WTC11 (cell line): Measurements from ENCODE around the gene LIN7B. TPM values are rescaled to one million over a fixed set of nuclear protein-coding genes. Genes with fewer than 3 reads are reported as not detected.

Experiments used
- ATAC-seq: fragments of 200-7000 bp; cut with Tn5 transposase; 2 replicates; pipeline ENCODE4 v1.10.0; 2021; ENCODE audit warnings: mild to moderate bottlenecking, moderate library complexity
- CTCF ChIA-PET: fragments of 300-600 bp; sonication (Branson Sonifier 250); formaldehyde crosslinking; loops from one replicate; lab custom pipeline; 2021; ENCODE audit warnings: antibody characterized with exemption; lab: Charles Lee
- POLR2A ChIA-PET: fragments of 350-600 bp; sonication (Branson Sonifier 250); formaldehyde crosslinking; loops from one replicate; lab custom pipeline; 2021; ENCODE audit warnings: antibody characterized with exemption; lab: Charles Lee
- DNase-seq: peaks from one replicate; pipeline ENCODE4 v3.0.0; 2021; ENCODE audit warnings: low spot score
- H3K27ac Mint-ChIP-seq: 2 replicates; pipeline ENCODE4 v1.8.0; 2021; ENCODE audit warnings: mixed read lengths
- H3K27me3 Mint-ChIP-seq: 2 replicates; pipeline ENCODE4 v1.8.0; 2021; ENCODE audit warnings: low read depth, mild to moderate bottlenecking, moderate library complexity, mixed read lengths
- H3K36me3 Mint-ChIP-seq: 2 replicates; pipeline ENCODE4 v1.8.0; 2021; ENCODE audit warnings: mixed read lengths
- H3K4me1 Mint-ChIP-seq: 2 replicates; pipeline ENCODE4 v1.8.0; 2022; ENCODE audit warnings: mixed read lengths
- H3K4me3 Mint-ChIP-seq: 2 replicates; pipeline ENCODE4 v1.8.0; 2021; ENCODE audit warnings: mild to moderate bottlenecking, moderate library complexity, mixed read lengths
- H3K9me3 Mint-ChIP-seq: 2 replicates; pipeline ENCODE4 v1.8.0; 2021; ENCODE audit warnings: mixed read lengths
- CTCF ChIP-seq: fragments of 200-600 bp; IDR thresholded peaks from 2 replicates; pipeline ENCODE4 v1.8.0; 2022; ENCODE audit warnings: antibody characterized with exemption
- FOXK1 ChIP-seq: sonication (generic); formaldehyde crosslinking; IDR thresholded peaks from 2 replicates; pipeline ENCODE4 v1.8.0; 2022; ENCODE audit warnings: mild to moderate bottlenecking, moderate library complexity, missing genetic modification reagents
- JUN ChIP-seq: sonication (generic); formaldehyde crosslinking; IDR thresholded peaks from 2 replicates; pipeline ENCODE4 v1.8.0; 2023; ENCODE audit warnings: mild to moderate bottlenecking, missing genetic modification reagents
- NFATC4 ChIP-seq: fragments of 250-450 bp; sonication (Bioruptor Pico); IDR thresholded peaks from 2 replicates; pipeline ENCODE4 v1.9.0; 2021; ENCODE audit warnings: mild to moderate bottlenecking
- PRDM15 ChIP-seq: sonication (generic); formaldehyde crosslinking; IDR thresholded peaks from 2 replicates; pipeline ENCODE4 v1.8.0; 2022; ENCODE audit warnings: missing genetic modification reagents
- PRRX2 ChIP-seq: fragments of 250-450 bp; sonication (Bioruptor Pico); IDR thresholded peaks from 2 replicates; pipeline ENCODE4 v1.8.0; 2021; ENCODE audit warnings: mild to moderate bottlenecking
- SMAD4 ChIP-seq: sonication (generic); formaldehyde crosslinking; IDR thresholded peaks from 2 replicates; pipeline ENCODE4 v1.8.0; 2022; ENCODE audit warnings: mild to moderate bottlenecking, missing genetic modification reagents
- SOX15 ChIP-seq: fragments of 250-450 bp; sonication (Bioruptor Pico); IDR thresholded peaks from 2 replicates; pipeline ENCODE4 v1.9.0; 2021; ENCODE audit warnings: mild to moderate bottlenecking
- TEAD4 ChIP-seq: sonication (generic); formaldehyde crosslinking; IDR thresholded peaks from 2 replicates; pipeline ENCODE4 v1.8.0; 2022; ENCODE audit warnings: mild to moderate bottlenecking, missing genetic modification reagents
- ZNF138 ChIP-seq: sonication (generic); formaldehyde crosslinking; conservative IDR thresholded peaks from 2 replicates; pipeline ENCODE4 v1.8.1; 2022; ENCODE audit warnings: mild to moderate bottlenecking, moderate library complexity, missing genetic modification reagents
- total RNA-seq: library from RNA; stranded (reverse); gene quantifications from 3 replicates; pipeline ENCODE4 v1.2.3, GENCODE V29; 2021
- TF ChIP-seq, protein P1 (sequence below): sonication (generic); formaldehyde crosslinking; IDR thresholded peaks from 2 replicates; pipeline ENCODE4 v1.8.1; 2022; ENCODE audit warnings: low read depth, mild to moderate bottlenecking, moderate library complexity, missing genetic modification reagents, borderline replicate concordance
- TF ChIP-seq, protein P2 (sequence below): sonication (generic); formaldehyde crosslinking; IDR thresholded peaks from 2 replicates; pipeline ENCODE4 v1.8.1; 2022; ENCODE audit warnings: mild to moderate bottlenecking, missing genetic modification reagents, moderate library complexity, borderline replicate concordance
- TF ChIP-seq, protein P3 (sequence below): sonication (generic); formaldehyde crosslinking; IDR thresholded peaks from 2 replicates; pipeline ENCODE4 v1.8.0; 2023; ENCODE audit warnings: missing genetic modification reagents

The LIN7B gene
- total RNA-seq, 1 experiment from 2014 or later, result 5.1 TPM

DNA sequence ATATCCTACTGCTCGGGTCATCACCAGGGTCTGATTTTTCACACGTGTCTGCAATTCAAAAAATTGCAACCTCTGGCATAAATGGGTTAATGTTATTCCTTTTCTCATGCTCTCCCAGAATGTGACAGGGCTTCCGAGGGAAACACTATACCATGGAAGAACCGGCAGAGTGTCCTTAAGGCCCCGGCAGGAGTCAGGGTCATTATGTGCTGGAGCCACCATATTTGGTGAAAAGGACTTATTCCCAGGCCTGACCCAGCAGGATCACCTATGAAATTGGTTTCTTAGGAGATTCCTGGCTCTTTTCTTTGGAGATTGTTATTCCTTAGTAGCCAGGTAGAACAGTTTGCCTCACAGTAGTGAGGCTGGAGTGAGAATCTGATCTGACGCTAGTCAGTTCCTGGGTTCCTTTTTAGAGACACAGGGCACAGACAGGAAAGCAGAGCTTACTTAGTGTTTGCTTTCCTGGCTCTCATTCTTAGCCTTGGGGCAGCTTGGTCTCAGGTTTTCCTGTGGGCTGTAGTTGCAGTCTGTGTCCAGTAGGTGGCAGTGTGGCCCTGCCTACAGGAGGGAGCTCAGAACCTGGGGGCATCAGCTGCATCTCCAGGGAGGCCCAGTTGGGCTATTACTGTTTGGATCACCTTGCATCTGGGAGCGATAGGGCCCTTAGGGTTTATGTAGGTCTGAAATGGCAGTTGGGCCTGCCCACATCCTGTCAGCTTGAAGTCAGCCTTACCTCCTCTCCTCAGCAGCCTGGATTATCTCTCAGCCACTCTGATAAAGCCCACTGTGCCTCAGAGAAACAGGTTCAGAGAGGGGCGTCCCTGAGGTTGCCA is 16.5 kb upstream of the LIN7B start:
- peak; percentile 82 for DNase-seq

GRCh38 chr19:49098795-49099194 is 15.4 kb upstream of the LIN7B start:
- ChIA-PET POLR2A (interaction anchor here (1.2 kb wide), 1 partner anchor 109 kb away, joined by 4 read pairs; no protein-coding TSS in a partner anchor), CTCF (interaction anchor here (1.6 to 3.1 kb wide), 6 partner anchors 7 to 126 kb away, joined by 19 to 72 read pairs (median 45); partner anchors contain the start of genes GYS1 and RUVBL2)
- H3K27ac Mint-ChIP-seq, result no peak overlapping the region
- peaks cover 60% of the 10 kb centered on the region for H3K36me3 Mint-ChIP-seq
- no peak overlapping the region for H3K4me3 Mint-ChIP-seq
- H3K27me3 Mint-ChIP-seq, result no peaks in the 10 kb centered on the region
- H3K9me3 Mint-ChIP-seq, result no peaks in the 10 kb centered on the region
- H3K4me1 Mint-ChIP-seq, result peaks cover 13% of the 10 kb centered on the region
- no peak for DNase-seq
- no peak for ATAC-seq
- TF ChIP-seq, protein P1, sequence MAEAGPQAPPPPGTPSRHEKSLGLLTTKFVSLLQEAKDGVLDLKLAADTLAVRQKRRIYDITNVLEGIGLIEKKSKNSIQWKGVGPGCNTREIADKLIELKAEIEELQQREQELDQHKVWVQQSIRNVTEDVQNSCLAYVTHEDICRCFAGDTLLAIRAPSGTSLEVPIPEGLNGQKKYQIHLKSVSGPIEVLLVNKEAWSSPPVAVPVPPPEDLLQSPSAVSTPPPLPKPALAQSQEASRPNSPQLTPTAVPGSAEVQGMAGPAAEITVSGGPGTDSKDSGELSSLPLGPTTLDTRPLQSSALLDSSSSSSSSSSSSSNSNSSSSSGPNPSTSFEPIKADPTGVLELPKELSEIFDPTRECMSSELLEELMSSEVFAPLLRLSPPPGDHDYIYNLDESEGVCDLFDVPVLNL (CRISPR knock-in tag), result no peak
- TF ChIP-seq PRRX2 (no peak), FOXK1 (CRISPR knock-in tag) (no peak), TEAD4 (CRISPR knock-in tag) (no peak), PRDM15 (CRISPR knock-in tag) (no peak), JUN (CRISPR knock-in tag) (no peak), SMAD4 (CRISPR knock-in tag) (no peak), NFATC4 (CRISPR knock-in tag) (no peak), SOX15 (CRISPR knock-in tag) (no peak)
- TF ChIP-seq, protein P2, sequence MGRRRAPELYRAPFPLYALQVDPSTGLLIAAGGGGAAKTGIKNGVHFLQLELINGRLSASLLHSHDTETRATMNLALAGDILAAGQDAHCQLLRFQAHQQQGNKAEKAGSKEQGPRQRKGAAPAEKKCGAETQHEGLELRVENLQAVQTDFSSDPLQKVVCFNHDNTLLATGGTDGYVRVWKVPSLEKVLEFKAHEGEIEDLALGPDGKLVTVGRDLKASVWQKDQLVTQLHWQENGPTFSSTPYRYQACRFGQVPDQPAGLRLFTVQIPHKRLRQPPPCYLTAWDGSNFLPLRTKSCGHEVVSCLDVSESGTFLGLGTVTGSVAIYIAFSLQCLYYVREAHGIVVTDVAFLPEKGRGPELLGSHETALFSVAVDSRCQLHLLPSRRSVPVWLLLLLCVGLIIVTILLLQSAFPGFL (CRISPR knock-in tag), result no peak
- TF ChIP-seq, protein P3, sequence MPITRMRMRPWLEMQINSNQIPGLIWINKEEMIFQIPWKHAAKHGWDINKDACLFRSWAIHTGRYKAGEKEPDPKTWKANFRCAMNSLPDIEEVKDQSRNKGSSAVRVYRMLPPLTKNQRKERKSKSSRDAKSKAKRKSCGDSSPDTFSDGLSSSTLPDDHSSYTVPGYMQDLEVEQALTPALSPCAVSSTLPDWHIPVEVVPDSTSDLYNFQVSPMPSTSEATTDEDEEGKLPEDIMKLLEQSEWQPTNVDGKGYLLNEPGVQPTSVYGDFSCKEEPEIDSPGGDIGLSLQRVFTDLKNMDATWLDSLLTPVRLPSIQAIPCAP (CRISPR knock-in tag), result no peak

More for the DNA sequence above, 16.5 kb upstream of the LIN7B start:
- POLR2A ChIA-PET, result interaction anchor here (0.7 to 1.1 kb wide), 4 partner anchors 17 to 51 kb away, joined by 4 to 5 read pairs (median 4); partner anchors contain the start of gene LIN7B
- CTCF ChIA-PET, result interaction anchor here (0.5 to 3.1 kb wide), 66 partner anchors 8 to 772 kb away, joined by 3 to 72 read pairs (median 7); partner anchors contain the start of genes CGB2, CGB7, GYS1 and HRC
- H3K27ac Mint-ChIP-seq, result peak overlapping the region; percentile 85
- peak; percentile 89 for ATAC-seq
- H3K27me3 Mint-ChIP-seq, result no peaks in the 10 kb centered on the region
- no peak for TF ChIP-seq ZNF138 (CRISPR knock-in tag)
- TF ChIP-seq CTCF, result peak; percentile 98
- TF ChIP-seq, all 79 proteins: peak for 1
- H3K4me3 Mint-ChIP-seq, result no peak overlapping the region
- peaks cover 65% of the 10 kb centered on the region for H3K36me3 Mint-ChIP-seq
- peaks cover 13% of the 10 kb centered on the region for H3K4me1 Mint-ChIP-seq
- H3K9me3 Mint-ChIP-seq, result no peaks in the 10 kb centered on the region
